Mesenchymal stem cell (in vitro differentiated cells and primary cell): ENCODE results near the gene PKIB.

Experiments used
- DNase-seq: peaks from one replicate; pipeline ENCODE4 v3.0.0-alpha.2; 2013
- H2AFZ ChIP-seq: one replicate; pipeline ENCODE4 v1.6.1; 2013; ENCODE audit warnings: low read depth, mild to moderate bottlenecking, control low read depth, inconsistent platforms, low read length, moderate library complexity
- H2AK5ac ChIP-seq: 2 replicates; pipeline ENCODE4 v1.6.1; 2013; ENCODE audit warnings: low read length, moderate library complexity, mild to moderate bottlenecking, inconsistent platforms; ENCODE audit not compliant: severe bottlenecking
- H2BK120ac ChIP-seq: one replicate; pipeline ENCODE4 v1.6.1; 2013; ENCODE audit warnings: low read depth, mild to moderate bottlenecking, inconsistent platforms, low read length, moderate library complexity
- H2BK12ac ChIP-seq, 2 experiments: one replicate each; pipeline ENCODE4 v1.6.1; 2013; ENCODE audit warnings: inconsistent platforms in 2 of 2, low read length in 2 of 2, mild to moderate bottlenecking in 2 of 2, moderate library complexity in 2 of 2, control low read depth in 1 of 2
- H2BK15ac ChIP-seq: one replicate; pipeline ENCODE4 v1.6.1; 2013; ENCODE audit warnings: mild to moderate bottlenecking, low read depth, inconsistent platforms; ENCODE audit not compliant: poor library complexity, severe bottlenecking
- H2BK5ac ChIP-seq: 2 replicates; pipeline ENCODE4 v1.6.1; 2013; ENCODE audit warnings: low read depth, mild to moderate bottlenecking, low read length, control low read depth, inconsistent platforms; ENCODE audit not compliant: poor library complexity, severe bottlenecking
- H3K14ac ChIP-seq, 2 experiments: one replicate each; pipeline ENCODE4 v1.6.1; 2013; ENCODE audit warnings: inconsistent platforms in 2 of 2, low read length in 2 of 2, control low read depth in 1 of 2, mild to moderate bottlenecking in 1 of 2, moderate library complexity in 1 of 2
- H3K18ac ChIP-seq, 2 experiments: one replicate each; pipeline ENCODE4 v1.6.1; 2013; ENCODE audit warnings: inconsistent platforms in 2 of 2, low read length in 2 of 2, control low read depth in 1 of 2, low read depth in 1 of 2, mild to moderate bottlenecking in 1 of 2
- H3K23ac ChIP-seq, 2 experiments: one replicate each; pipeline ENCODE4 v1.6.1; 2013; ENCODE audit warnings: inconsistent platforms in 2 of 2, low read length in 2 of 2, mild to moderate bottlenecking in 2 of 2, moderate library complexity in 2 of 2, control low read depth in 1 of 2
- H3K27ac ChIP-seq: 2 replicates; pipeline ENCODE4 v1.5.1; 2013; ENCODE audit warnings: mild to moderate bottlenecking, moderate library complexity, low read length, control low read depth, inconsistent platforms; ENCODE audit not compliant: poor library complexity, severe bottlenecking
- H3K27me3 ChIP-seq, 2 experiments: 2 replicates each; pipeline versions ENCODE4 v1.6.1 to v1.7.0; 2013; ENCODE audit warnings: low read length in 2 of 2, mild to moderate bottlenecking in 2 of 2, moderate library complexity in 2 of 2, control low read depth in 1 of 2, inconsistent platforms in 1 of 2; ENCODE audit not compliant: control insufficient read depth in 1 of 2, insufficient read depth in 1 of 2
- H3K36me3 ChIP-seq, 2 experiments: 2 replicates each; pipeline versions ENCODE4 v1.6.1 to v1.7.0; 2013; ENCODE audit warnings: low read length in 2 of 2, control low read depth in 1 of 2, inconsistent platforms in 1 of 2, low read depth in 1 of 2, mild to moderate bottlenecking in 1 of 2; ENCODE audit not compliant: insufficient read depth in 2 of 2, control insufficient read depth in 1 of 2
- H3K4ac ChIP-seq, 2 experiments: one replicate each; pipeline ENCODE4 v1.6.1; 2013; ENCODE audit warnings: inconsistent platforms in 2 of 2, low read length in 2 of 2, mild to moderate bottlenecking in 2 of 2, moderate library complexity in 2 of 2, control low read depth in 1 of 2, low read depth in 1 of 2
- H3K4me1 ChIP-seq: 2 replicates; pipeline ENCODE4 v1.6.1; 2013; ENCODE audit warnings: low read depth, low read length, control low read depth; ENCODE audit not compliant: control insufficient read depth, insufficient read depth
- H3K4me2 ChIP-seq: 2 replicates; pipeline ENCODE4 v1.6.1; 2013; ENCODE audit warnings: low read length, mild to moderate bottlenecking, inconsistent platforms; ENCODE audit not compliant: poor library complexity, severe bottlenecking
- H3K4me3 ChIP-seq, 2 experiments: 2 replicates each; pipeline versions ENCODE4 v1.5.1 to v1.7.0; 2013; ENCODE audit warnings: low read length in 2 of 2, mild to moderate bottlenecking in 2 of 2, control low read depth in 1 of 2, low read depth in 1 of 2; ENCODE audit not compliant: insufficient read depth in 1 of 2
- H3K79me1 ChIP-seq: replicated peaks from 2 replicates; pipeline ENCODE4 v1.6.1; 2013; ENCODE audit warnings: mild to moderate bottlenecking, control low read depth, low read length, inconsistent platforms; ENCODE audit not compliant: poor library complexity, severe bottlenecking
- H3K9ac ChIP-seq: 2 replicates; pipeline ENCODE4 v1.7.0; 2013; ENCODE audit warnings: mild to moderate bottlenecking, low read length, moderate library complexity
- H3K9me3 ChIP-seq: 2 replicates; pipeline ENCODE4 v1.7.0; 2013; ENCODE audit warnings: mild to moderate bottlenecking, low read length; ENCODE audit not compliant: control insufficient read depth
- H4K8ac ChIP-seq: one replicate; pipeline ENCODE4 v1.6.1; 2013; ENCODE audit warnings: inconsistent platforms, mild to moderate bottlenecking, low read length, moderate library complexity
- H4K91ac ChIP-seq: one replicate; pipeline ENCODE4 v1.6.1; 2013; ENCODE audit warnings: mild to moderate bottlenecking, low read length, inconsistent platforms
- WGBS: methylation state at CpG from one replicate; pipeline ENCODE4 v1.1.7; 2013; ENCODE audit warnings: mixed read lengths; 5-methylcytosine and 5-hydroxymethylcytosine counted together

The PKIB gene

DNA sequence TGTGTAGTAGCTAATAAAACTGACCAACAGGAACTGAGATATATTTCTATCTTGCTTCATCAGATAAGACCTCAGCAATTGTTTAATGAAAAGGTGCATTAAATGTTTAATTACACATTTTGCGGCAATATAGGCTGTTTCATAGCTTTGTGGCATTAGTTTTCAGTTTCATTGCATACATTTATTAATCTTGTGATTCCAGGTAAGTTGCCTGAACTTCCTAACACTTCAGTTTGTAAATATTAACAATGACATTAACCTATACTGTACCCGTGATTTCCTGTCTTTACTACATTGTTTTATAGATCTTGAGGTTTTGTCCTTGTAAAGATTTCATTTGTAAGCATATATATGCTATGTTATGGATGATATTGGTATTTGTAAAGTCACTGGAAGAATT is 66.5 kb downstream of the PKIB start:
- Histone ChIP-seq H2AFZ (no peak overlapping the region), H3K4me2 (no peak overlapping the region), H2BK120ac (no peak overlapping the region), H3K4me3 (no peak overlapping the region), H4K91ac (no peak overlapping the region), H3K14ac (no peak overlapping the region), H3K27me3 (no peaks in the 10 kb centered on the region), H2BK12ac (no peak overlapping the region), H3K9ac (no peak overlapping the region), H2BK15ac (no peak overlapping the region), H3K9me3 (no peaks in the 10 kb centered on the region), H2AK5ac (no peak overlapping the region), H3K23ac (no peak overlapping the region), H3K27ac (no peak overlapping the region), H3K4ac (no peak overlapping the region), H3K18ac (no peak overlapping the region), H3K79me1 (peaks cover 28% of the 10 kb centered on the region), H3K4me1 (peaks cover 5% of the 10 kb centered on the region), H4K8ac (no peak overlapping the region), H2BK5ac (no peak overlapping the region), H3K36me3 (peaks cover 0 to 3% of the 10 kb centered on the region in 2 experiments)
- no CpG with 5 or more reads among the region's 2 CpGs for WGBS
- no peak for DNase-seq

DNA sequence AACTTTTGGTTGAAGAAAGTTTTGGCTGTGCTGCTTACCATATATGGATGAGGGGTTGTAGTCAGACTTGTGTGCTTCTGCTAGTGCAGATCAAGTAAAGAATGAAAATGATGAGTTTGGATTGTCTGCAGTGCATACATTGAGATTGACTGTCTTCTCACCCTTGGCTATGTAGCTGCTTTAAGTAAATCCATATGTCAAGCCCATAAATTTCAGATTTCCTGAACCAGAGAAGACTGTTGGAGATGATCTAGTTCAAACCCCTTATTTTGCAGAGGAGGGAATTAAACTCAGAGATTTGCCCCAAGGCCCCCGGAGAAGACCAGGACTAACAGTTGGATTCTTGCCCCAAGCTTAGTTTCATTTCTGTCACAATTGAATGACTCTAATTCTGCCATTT is 67.2 kb downstream of the PKIB start:
- no peak overlapping the region for H3K4me3 ChIP-seq
- peaks cover 0 to 3% of the 10 kb centered on the region in 2 experiments for H3K36me3 ChIP-seq
- no peak overlapping the region for H3K14ac ChIP-seq
- peaks cover 5% of the 10 kb centered on the region for H3K4me1 ChIP-seq
- 97% methylated on average over 1 of the region's 1 CpG for WGBS
- no peak overlapping the region for H2BK15ac ChIP-seq
- H3K4me2 ChIP-seq, result no peak overlapping the region
- no peak for DNase-seq
- H4K8ac ChIP-seq, result no peak overlapping the region
- H3K9ac ChIP-seq, result no peak overlapping the region
- H2BK12ac ChIP-seq, result no peak overlapping the region
- no peak overlapping the region for H3K18ac ChIP-seq
- no peak overlapping the region for H2AK5ac ChIP-seq
- H2AFZ ChIP-seq, result no peak overlapping the region
- no peak overlapping the region for H2BK5ac ChIP-seq
- no peak overlapping the region for H3K4ac ChIP-seq
- H4K91ac ChIP-seq, result no peak overlapping the region
- H3K9me3 ChIP-seq, result no peaks in the 10 kb centered on the region
- H3K79me1 ChIP-seq, result peaks cover 24% of the 10 kb centered on the region
- no peak overlapping the region for H3K27ac ChIP-seq
- H3K23ac ChIP-seq, result no peak overlapping the region
- H2BK120ac ChIP-seq, result no peak overlapping the region
- H3K27me3 ChIP-seq, result no peaks in the 10 kb centered on the region

DNA sequence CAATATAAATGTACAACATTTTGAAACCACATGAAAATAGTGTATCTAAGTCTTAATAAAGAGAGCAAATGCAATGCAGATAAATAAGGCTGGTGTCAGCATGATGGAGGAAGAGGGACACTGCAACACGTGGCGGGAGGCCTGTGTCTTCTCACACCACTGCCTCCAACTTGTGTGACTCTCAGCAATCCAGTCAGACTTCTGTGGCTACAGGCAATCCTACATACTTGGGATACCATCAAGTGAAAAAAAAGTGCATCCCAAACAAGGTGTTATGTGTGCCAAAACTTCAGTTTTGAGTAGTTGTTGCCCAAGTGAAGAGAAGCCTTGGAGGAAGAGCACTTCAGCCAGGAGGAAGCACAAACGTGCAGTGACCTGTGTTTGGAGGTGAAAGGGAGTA is 68.6 kb downstream of the PKIB start:
- no peaks in the 10 kb centered on the region for H3K27me3 ChIP-seq
- H2BK15ac ChIP-seq, result no peak overlapping the region
- peaks cover 0 to 3% of the 10 kb centered on the region in 2 experiments for H3K36me3 ChIP-seq
- no peak overlapping the region for H2BK120ac ChIP-seq
- 81% methylated on average over 3 of the region's 3 CpGs for WGBS
- no peak overlapping the region for H3K27ac ChIP-seq
- no peak overlapping the region for H4K8ac ChIP-seq
- H2AK5ac ChIP-seq, result no peak overlapping the region
- H4K91ac ChIP-seq, result no peak overlapping the region
- no peak overlapping the region for H2BK5ac ChIP-seq
- peaks cover 26% of the 10 kb centered on the region for H3K79me1 ChIP-seq
- H2AFZ ChIP-seq, result no peak overlapping the region
- peak overlapping the region in 1 of 2 experiments; percentile 55 for H3K14ac ChIP-seq
- no peak overlapping the region for H3K23ac ChIP-seq
- H3K4ac ChIP-seq, result no peak overlapping the region
- no peak overlapping the region for H3K4me3 ChIP-seq
- no peak overlapping the region for H3K9ac ChIP-seq
- H3K4me2 ChIP-seq, result no peak overlapping the region
- peaks cover 5% of the 10 kb centered on the region for H3K4me1 ChIP-seq
- H3K18ac ChIP-seq, result no peak overlapping the region
- H3K9me3 ChIP-seq, result no peaks in the 10 kb centered on the region
- DNase-seq, result no peak
- H2BK12ac ChIP-seq, result no peak overlapping the region

DNA sequence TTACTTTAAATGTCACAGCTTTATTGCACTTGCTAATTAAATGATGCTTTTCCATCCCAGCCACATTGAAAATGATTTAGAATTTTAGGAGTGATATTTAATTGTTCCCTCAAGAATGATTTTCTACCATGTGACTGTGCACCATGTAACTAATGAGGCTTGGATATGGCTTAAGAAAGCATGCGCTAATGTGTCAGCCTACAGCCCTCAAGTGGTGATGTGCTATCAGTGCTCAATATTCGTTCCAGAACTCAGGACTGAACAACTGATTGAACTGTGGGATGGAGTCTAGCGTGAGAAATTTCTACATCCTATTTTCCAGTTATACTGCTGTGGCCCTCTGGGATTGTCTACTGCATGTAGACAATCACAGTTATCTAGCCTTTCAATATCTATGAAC is 71.5 kb downstream of the PKIB start:
- no peak overlapping the region for H2AK5ac ChIP-seq
- no peaks in the 10 kb centered on the region for H3K36me3 ChIP-seq
- no peak overlapping the region for H2BK5ac ChIP-seq
- H3K4ac ChIP-seq, result no peak overlapping the region
- H2AFZ ChIP-seq, result no peak overlapping the region
- no peak overlapping the region for H2BK12ac ChIP-seq
- no peaks in the 10 kb centered on the region for H3K27me3 ChIP-seq
- H2BK120ac ChIP-seq, result no peak overlapping the region
- no peak overlapping the region for H3K23ac ChIP-seq
- H2BK15ac ChIP-seq, result no peak overlapping the region
- no peak overlapping the region for H3K14ac ChIP-seq
- peaks cover 22% of the 10 kb centered on the region for H3K79me1 ChIP-seq
- no peaks in the 10 kb centered on the region for H3K9me3 ChIP-seq
- H3K18ac ChIP-seq, result no peak overlapping the region
- no peak overlapping the region for H3K9ac ChIP-seq
- DNase-seq, result no peak
- H4K8ac ChIP-seq, result no peak overlapping the region
- H4K91ac ChIP-seq, result no peak overlapping the region
- peaks cover 4% of the 10 kb centered on the region for H3K4me1 ChIP-seq
- H3K4me3 ChIP-seq, result no peak overlapping the region
- no peak overlapping the region for H3K4me2 ChIP-seq
- no peak overlapping the region for H3K27ac ChIP-seq
- WGBS, result 100% methylated on average over 3 of the region's 3 CpGs
